Smooth muscle cell (in vitro differentiated cells): Measurements from ENCODE around the gene PAPSS2. TPM values are rescaled to one million over a fixed set of nuclear protein-coding genes. Genes with fewer than 3 reads are reported as not detected.
"Not testable (repeated sequence)": the region's sequence is repeated elsewhere in the genome, so short reads cannot be mapped to it uniquely, and the experiment has no call there.

Experiments
- DNase-seq: peaks from one replicate; lab custom pipeline; 2025; ENCODE audit not compliant: unreplicated experiment; lab: John Stamatoyannopoulos, UW
- H2AFZ ChIP-seq: fragments of 200-600 bp; sonication (generic); 2 replicates; pipeline ENCODE4 v1.6.0; 2016; ENCODE audit warnings: antibody characterized with exemption, low read depth, mild to moderate bottlenecking
- H3F3A ChIP-seq: fragments of 200-600 bp; sonication (generic); 2 replicates; pipeline ENCODE4 v1.6.0; 2017; ENCODE audit warnings: antibody characterized with exemption, low read depth
- H3K27ac ChIP-seq: fragments of 200-600 bp; sonication (generic); 2 replicates; pipeline ENCODE4 v1.5.1; 2016; ENCODE audit warnings: low read depth, mild to moderate bottlenecking
- H3K27me3 ChIP-seq: fragments of 200-600 bp; sonication (generic); 2 replicates; pipeline ENCODE4 v1.6.1; 2016; ENCODE audit warnings: low read depth, mild to moderate bottlenecking
- H3K36me3 ChIP-seq: fragments of 200-600 bp; sonication (generic); 2 replicates; pipeline ENCODE4 v1.5.1; 2016; ENCODE audit warnings: low read depth
- H3K4me1 ChIP-seq: fragments of 200-600 bp; sonication (generic); 2 replicates; pipeline ENCODE4 v1.5.1; 2016; ENCODE audit warnings: low read depth
- H3K4me2 ChIP-seq: fragments of 200-600 bp; sonication (generic); 2 replicates; pipeline ENCODE4 v1.6.0; 2016; ENCODE audit warnings: mild to moderate bottlenecking
- H3K4me3 ChIP-seq: fragments of 200-600 bp; sonication (generic); 2 replicates; pipeline ENCODE4 v1.5.1; 2016; ENCODE audit warnings: mild to moderate bottlenecking
- H3K79me2 ChIP-seq: fragments of 200-600 bp; sonication (generic); 2 replicates; pipeline ENCODE4 v1.6.0; 2016; ENCODE audit warnings: low read depth, mild to moderate bottlenecking
- H3K9ac ChIP-seq: fragments of 200-600 bp; sonication (generic); 2 replicates; pipeline ENCODE4 v1.6.0; 2016; ENCODE audit warnings: low read depth
- H3K9me3 ChIP-seq: fragments of 200-600 bp; sonication (generic); replicated peaks from 2 replicates; pipeline ENCODE4 v1.5.1; 2016; ENCODE audit warnings: low read depth
- H4K20me1 ChIP-seq: fragments of 200-600 bp; sonication (generic); 2 replicates; pipeline ENCODE4 v1.6.0; 2016; ENCODE audit warnings: low read depth
- WGBS: methylation state at CpG from one replicate; pipeline ENCODE4 v1.1.7; 2016; ENCODE audit warnings: low lambda C conversion rate; 5-methylcytosine and 5-hydroxymethylcytosine counted together
- polyA plus RNA-seq: library from polyadenylated mRNA; unstranded; fragments of >200 nt; fragmentation: Nextera tagmentation; extraction: Ambion mirVana; gene quantifications from 2 replicates; pipeline ENCODE4 v1.2.1, GENCODE V29; 2016
- total RNA-seq: library from RNA; depleted of rRNA; stranded (reverse); fragments of >200 nt; gene quantifications from 2 replicates; pipeline ENCODE4 v1.2.3, GENCODE V29; 2014
- TF ChIP-seq, protein P1 (sequence below): fragments of 200-600 bp; sonication (generic); IDR thresholded peaks from 2 replicates; pipeline ENCODE4 v1.5.1; 2017; ENCODE audit warnings: borderline replicate concordance, mild to moderate bottlenecking, antibody characterized with exemption; ENCODE audit not compliant: insufficient read depth, poor library complexity, severe bottlenecking

Gene PAPSS2
- total and polyA plus RNA-seq, 2 experiments from 2014 or later = 96.1 to 105 TPM

DNA sequence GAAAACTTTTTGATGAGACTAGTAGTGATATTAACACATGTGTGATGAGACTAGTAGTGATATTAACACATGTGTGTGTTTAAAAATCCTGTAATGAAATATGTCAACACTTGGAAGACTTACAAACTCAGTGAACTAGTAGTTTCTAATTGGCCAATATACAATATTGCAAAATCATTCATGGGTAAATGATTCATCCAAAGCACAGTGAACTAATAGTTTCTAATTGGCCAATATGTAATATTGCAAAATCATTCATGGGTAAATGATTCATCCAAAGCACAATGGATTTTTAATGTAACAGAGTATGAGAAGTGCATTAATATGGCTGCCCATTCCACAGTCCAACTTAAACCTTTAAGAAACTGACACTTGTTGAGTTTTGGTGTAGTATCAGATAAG is 80.6 kb downstream of the PAPSS2 start:
- no peak for DNase-seq
- Histone ChIP-seq H3K9me3 (no peaks in the 10 kb centered on the region), H3K27ac (no peak overlapping the region), H3K4me1 (no peaks in the 10 kb centered on the region), H3K36me3 (no peaks in the 10 kb centered on the region), H3K9ac (no peak overlapping the region), H3K27me3 (no peaks in the 10 kb centered on the region), H3F3A (no peaks in the 10 kb centered on the region), H2AFZ (no peak overlapping the region), H3K4me2 (no peak overlapping the region), H4K20me1 (peaks cover 3% of the 10 kb centered on the region), H3K4me3 (no peak overlapping the region), H3K79me2 (no peaks in the 10 kb centered on the region)
- TF ChIP-seq, protein P1, sequence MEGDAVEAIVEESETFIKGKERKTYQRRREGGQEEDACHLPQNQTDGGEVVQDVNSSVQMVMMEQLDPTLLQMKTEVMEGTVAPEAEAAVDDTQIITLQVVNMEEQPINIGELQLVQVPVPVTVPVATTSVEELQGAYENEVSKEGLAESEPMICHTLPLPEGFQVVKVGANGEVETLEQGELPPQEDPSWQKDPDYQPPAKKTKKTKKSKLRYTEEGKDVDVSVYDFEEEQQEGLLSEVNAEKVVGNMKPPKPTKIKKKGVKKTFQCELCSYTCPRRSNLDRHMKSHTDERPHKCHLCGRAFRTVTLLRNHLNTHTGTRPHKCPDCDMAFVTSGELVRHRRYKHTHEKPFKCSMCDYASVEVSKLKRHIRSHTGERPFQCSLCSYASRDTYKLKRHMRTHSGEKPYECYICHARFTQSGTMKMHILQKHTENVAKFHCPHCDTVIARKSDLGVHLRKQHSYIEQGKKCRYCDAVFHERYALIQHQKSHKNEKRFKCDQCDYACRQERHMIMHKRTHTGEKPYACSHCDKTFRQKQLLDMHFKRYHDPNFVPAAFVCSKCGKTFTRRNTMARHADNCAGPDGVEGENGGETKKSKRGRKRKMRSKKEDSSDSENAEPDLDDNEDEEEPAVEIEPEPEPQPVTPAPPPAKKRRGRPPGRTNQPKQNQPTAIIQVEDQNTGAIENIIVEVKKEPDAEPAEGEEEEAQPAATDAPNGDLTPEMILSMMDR = no peak

DNA sequence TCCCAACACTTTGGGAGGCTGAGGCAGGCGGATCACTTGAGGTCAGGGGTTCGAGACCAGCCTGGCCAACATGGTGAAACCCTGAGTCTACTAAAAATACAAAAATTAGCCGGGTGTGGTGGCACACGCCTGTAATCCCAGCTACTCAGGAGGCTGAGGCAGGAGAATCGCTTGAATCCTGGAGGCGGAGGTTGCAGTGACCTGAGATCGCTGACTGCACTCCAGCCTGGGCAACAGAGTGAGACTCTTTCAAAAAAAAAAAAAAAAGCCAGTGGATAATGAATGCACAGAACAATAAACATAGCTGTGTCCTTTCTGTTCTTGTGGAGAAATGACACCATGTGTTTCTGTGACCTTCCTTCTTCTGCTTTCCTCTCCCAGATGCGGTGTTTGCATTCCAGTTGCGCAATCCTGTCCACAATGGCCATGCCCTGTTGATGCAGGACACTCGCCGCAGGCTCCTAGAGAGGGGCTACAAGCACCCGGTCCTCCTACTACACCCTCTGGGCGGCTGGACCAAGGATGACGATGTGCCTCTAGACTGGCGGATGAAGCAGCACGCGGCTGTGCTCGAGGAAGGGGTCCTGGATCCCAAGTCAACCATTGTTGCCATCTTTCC is 83.4 kb downstream of the PAPSS2 start:
- H3K4me3 ChIP-seq, H3K9ac ChIP-seq, H3K4me2 ChIP-seq, H2AFZ ChIP-seq, H3K36me3 ChIP-seq, DNase-seq, H3K27ac ChIP-seq, H3F3A ChIP-seq, H4K20me1 ChIP-seq, H3K79me2 ChIP-seq, H3K4me1 ChIP-seq, H3K27me3 ChIP-seq, H3K9me3 ChIP-seq: not testable (repeated sequence)
- WGBS = 98% methylated on average over 18 of the region's 18 CpGs

DNA sequence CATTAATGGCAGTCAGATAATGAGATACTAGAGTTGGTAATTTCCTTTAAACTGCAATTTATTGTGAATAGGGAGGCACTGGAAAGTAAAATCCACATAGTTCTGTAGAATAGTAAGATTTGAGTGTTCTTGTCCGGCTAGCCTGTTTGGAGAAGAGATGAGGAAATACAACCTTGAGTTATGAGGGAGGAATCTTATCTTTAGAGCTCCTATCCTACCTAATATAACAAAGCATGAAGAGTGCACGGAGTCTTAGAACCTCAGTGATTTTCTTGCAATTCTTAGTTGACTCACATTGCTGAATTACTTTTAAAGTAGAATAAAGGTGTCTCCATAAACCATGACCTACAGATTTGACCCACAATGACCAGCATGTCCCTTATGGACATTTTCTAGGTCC is 84.9 kb downstream of the PAPSS2 start:
- Histone ChIP-seq H3F3A (peaks cover 12% of the 10 kb centered on the region), H3K36me3 (no peaks in the 10 kb centered on the region), H3K4me1 (no peaks in the 10 kb centered on the region), H3K4me3 (no peak overlapping the region), H3K27me3 (no peaks in the 10 kb centered on the region), H3K4me2 (no peak overlapping the region), H3K79me2 (no peaks in the 10 kb centered on the region), H4K20me1 (peaks cover 3% of the 10 kb centered on the region), H3K9me3 (no peaks in the 10 kb centered on the region), H3K9ac (no peak overlapping the region), H3K27ac (no peak overlapping the region), H2AFZ (no peak overlapping the region)
- DNase-seq = no peak
- 94% methylated on average over 2 of the region's 2 CpGs for WGBS
- TF ChIP-seq, protein P1 = no peak

DNA sequence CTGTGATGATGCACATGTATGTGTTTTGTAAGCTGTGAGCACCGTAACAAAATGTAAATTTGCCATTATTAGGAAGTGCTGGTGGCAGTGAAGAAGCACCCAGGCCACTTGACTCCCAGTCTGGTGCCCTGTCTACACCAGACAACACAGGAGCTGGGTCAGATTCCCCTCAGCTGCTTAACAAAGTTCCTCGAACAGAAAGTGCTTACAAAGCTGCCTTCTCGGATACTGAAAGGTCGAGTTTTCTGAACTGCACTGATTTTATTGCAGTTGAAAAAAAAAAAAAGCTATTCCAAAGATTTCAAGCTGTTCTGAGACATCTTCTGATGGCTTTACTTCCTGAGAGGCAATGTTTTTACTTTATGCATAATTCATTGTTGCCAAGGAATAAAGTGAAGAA is 87.2 kb downstream of the PAPSS2 start:
- H3K4me3 ChIP-seq = no peak overlapping the region
- H3K79me2 ChIP-seq = no peaks in the 10 kb centered on the region
- no peaks in the 10 kb centered on the region for H4K20me1 ChIP-seq
- H3K4me2 ChIP-seq = no peak overlapping the region
- 95% methylated on average over 4 of the region's 4 CpGs for WGBS
- no peak for DNase-seq
- peaks cover 15% of the 10 kb centered on the region for H3F3A ChIP-seq
- peaks cover 8% of the 10 kb centered on the region for H3K4me1 ChIP-seq
- H2AFZ ChIP-seq = no peak overlapping the region
- H3K9me3 ChIP-seq = no peaks in the 10 kb centered on the region
- H3K27me3 ChIP-seq = no peaks in the 10 kb centered on the region
- no peak overlapping the region for H3K27ac ChIP-seq
- H3K9ac ChIP-seq = no peak overlapping the region
- H3K36me3 ChIP-seq = no peaks in the 10 kb centered on the region
- TF ChIP-seq, protein P1 = no peak

DNA sequence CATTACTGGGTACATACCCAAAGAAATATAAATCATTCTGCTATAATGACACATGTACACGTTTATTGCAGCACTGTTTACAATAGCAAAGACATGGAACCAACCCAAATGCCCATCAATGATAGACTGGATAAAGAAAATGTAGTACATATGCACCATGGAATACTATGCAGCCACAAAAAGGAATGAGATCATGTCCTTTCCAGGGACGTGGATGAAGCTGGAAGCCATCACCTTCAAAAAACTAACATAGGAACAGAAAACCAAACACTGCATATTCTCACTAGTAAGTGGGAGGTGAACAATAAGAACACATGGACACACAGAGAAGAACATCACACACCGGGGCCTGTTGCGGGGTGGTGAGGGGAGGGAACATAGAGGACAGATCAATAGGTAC is 88.6 kb downstream of the PAPSS2 start:
- H3K9me3 ChIP-seq, H3K4me2 ChIP-seq, H4K20me1 ChIP-seq, H3K27ac ChIP-seq, H3K9ac ChIP-seq, H3K4me3 ChIP-seq, H2AFZ ChIP-seq, H3K79me2 ChIP-seq, DNase-seq, H3K27me3 ChIP-seq, H3K36me3 ChIP-seq: not testable (repeated sequence)
- H3K4me1 ChIP-seq = peaks cover 11% of the 10 kb centered on the region
- H3F3A ChIP-seq = peaks cover 20% of the 10 kb centered on the region
- 96% methylated on average over 4 of the region's 4 CpGs for WGBS
